Glutamatergic neuron (in vitro differentiated cells): Measurements from ENCODE around the gene CHKA. TPM values are rescaled to one million over a fixed set of nuclear protein-coding genes. Genes with fewer than 3 reads are reported as not detected.

Source experiments
- DNase-seq: peaks from one replicate; pipeline ENCODE4 v3.0.0; 2022
- H3K27ac Mint-ChIP-seq: one replicate; pipeline ENCODE4 v1.8.0; 2020; ENCODE audit warnings: mild to moderate bottlenecking, mixed read lengths, inconsistent platforms; ENCODE audit not compliant: unreplicated experiment
- H3K27me3 Mint-ChIP-seq: one replicate; pipeline ENCODE4 v1.8.0; 2020; ENCODE audit warnings: mild to moderate bottlenecking, moderate library complexity, mixed read lengths, inconsistent platforms; ENCODE audit not compliant: unreplicated experiment
- H3K36me3 Mint-ChIP-seq: one replicate; pipeline ENCODE4 v1.8.0; 2020; ENCODE audit warnings: mild to moderate bottlenecking, mixed read lengths, inconsistent platforms; ENCODE audit not compliant: unreplicated experiment
- H3K4me1 Mint-ChIP-seq: one replicate; pipeline ENCODE4 v1.8.0; 2020; ENCODE audit warnings: mild to moderate bottlenecking, low read depth, mixed read lengths, inconsistent platforms; ENCODE audit not compliant: unreplicated experiment
- H3K4me3 Mint-ChIP-seq: one replicate; pipeline ENCODE4 v1.8.0; 2020; ENCODE audit warnings: mild to moderate bottlenecking, mixed read lengths, inconsistent platforms; ENCODE audit not compliant: unreplicated experiment
- H3K9me3 Mint-ChIP-seq: one replicate; pipeline ENCODE4 v1.8.0; 2020; ENCODE audit warnings: mild to moderate bottlenecking, moderate library complexity, mixed read lengths, inconsistent platforms; ENCODE audit not compliant: unreplicated experiment
- total RNA-seq: library from RNA; stranded (reverse); fragmentation: NEBNext Ultra II Directional; extraction: Animal tissue kit (Norgen Biotek cat#: 25700); gene quantifications from one replicate; pipeline ENCODE4 v1.2.1, GENCODE V29; 2021; ENCODE audit not compliant: unreplicated experiment
- TF ChIP-seq, protein P1 (sequence below): fragments of 200-600 bp; sonication (generic); IDR thresholded peaks from one replicate; pipeline ENCODE4 v1.5.0; 2021; ENCODE audit not compliant: partially characterized antibody, unreplicated experiment

Gene CHKA
- total RNA-seq, 1 donor from 2014 or later, result 74.1 TPM

DNA sequence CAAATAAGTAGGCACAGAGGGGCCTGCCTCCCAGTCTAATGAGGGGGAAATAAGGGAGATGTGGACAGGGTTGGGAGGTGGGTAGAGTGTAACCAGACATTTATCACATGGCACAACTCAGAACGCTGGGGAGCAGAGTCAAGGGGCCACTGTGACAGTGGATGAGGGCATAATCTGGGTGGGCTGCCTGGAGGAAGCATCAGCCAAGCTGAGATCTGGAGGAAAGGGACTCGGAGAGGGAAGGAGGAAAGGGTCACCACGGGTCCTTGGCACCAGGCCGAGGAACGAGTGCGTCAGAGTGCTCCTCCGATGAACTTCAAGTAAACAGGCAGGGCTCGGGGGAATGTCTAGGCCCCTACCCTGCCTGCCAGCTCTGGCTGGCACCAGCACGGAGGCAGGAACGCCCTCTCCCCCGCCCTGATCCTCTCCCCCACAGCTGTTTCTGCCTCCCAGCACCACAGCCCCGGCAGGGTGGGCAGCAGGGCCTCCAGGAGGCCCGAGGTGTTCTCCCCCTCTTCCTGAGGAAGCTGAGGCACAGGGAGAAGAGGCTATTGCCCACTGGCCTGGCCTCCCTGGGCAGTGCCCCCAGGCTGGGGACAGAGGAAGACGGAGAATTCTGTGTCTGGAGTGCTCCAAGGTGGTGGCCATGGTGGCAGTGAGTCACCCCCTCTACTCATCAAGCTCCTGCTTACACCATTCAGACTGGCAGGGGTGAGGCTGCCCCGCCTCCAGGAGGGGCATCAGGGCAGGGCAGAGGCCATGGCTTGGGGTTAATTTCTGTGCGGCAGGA lies 106.8 kb downstream of the CHKA start:
- DNase-seq, result no peak
- Mint-ChIP-seq H3K9me3 (peaks cover 7% of the 10 kb centered on the region), H3K36me3 (no peaks in the 10 kb centered on the region), H3K27me3 (peaks cover 6% of the 10 kb centered on the region), H3K4me1 (peaks cover 7% of the 10 kb centered on the region), H3K27ac (no peak overlapping the region), H3K4me3 (no peak overlapping the region)
- TF ChIP-seq, protein P1, sequence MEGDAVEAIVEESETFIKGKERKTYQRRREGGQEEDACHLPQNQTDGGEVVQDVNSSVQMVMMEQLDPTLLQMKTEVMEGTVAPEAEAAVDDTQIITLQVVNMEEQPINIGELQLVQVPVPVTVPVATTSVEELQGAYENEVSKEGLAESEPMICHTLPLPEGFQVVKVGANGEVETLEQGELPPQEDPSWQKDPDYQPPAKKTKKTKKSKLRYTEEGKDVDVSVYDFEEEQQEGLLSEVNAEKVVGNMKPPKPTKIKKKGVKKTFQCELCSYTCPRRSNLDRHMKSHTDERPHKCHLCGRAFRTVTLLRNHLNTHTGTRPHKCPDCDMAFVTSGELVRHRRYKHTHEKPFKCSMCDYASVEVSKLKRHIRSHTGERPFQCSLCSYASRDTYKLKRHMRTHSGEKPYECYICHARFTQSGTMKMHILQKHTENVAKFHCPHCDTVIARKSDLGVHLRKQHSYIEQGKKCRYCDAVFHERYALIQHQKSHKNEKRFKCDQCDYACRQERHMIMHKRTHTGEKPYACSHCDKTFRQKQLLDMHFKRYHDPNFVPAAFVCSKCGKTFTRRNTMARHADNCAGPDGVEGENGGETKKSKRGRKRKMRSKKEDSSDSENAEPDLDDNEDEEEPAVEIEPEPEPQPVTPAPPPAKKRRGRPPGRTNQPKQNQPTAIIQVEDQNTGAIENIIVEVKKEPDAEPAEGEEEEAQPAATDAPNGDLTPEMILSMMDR, result no peak

GRCh38 chr11:68013611-68014156 lies 107.5 kb downstream of the CHKA start:
- Mint-ChIP-seq H3K27me3 (peaks cover 9% of the 10 kb centered on the region), H3K4me1 (peaks cover 10% of the 10 kb centered on the region), H3K27ac (no peak overlapping the region), H3K36me3 (no peaks in the 10 kb centered on the region), H3K4me3 (no peak overlapping the region), H3K9me3 (peaks cover 7% of the 10 kb centered on the region)
- TF ChIP-seq, protein P1, result no peak
- no peak for DNase-seq

GRCh38 chr11:68012843-68013610 lies 108.2 kb downstream of the CHKA start:
- TF ChIP-seq, protein P1, result no peak

GRCh38 chr11:68012044-68012842 lies 108.9 kb downstream of the CHKA start:
- no peak for DNase-seq
- Mint-ChIP-seq H3K4me1 (peaks cover 10% of the 10 kb centered on the region), H3K9me3 (peaks cover 7% of the 10 kb centered on the region)

More at GRCh38 chr11:68012843-68013610, 108.2 kb downstream of the CHKA start:
- Mint-ChIP-seq H3K27me3 (peaks cover 9% of the 10 kb centered on the region), H3K36me3 (no peaks in the 10 kb centered on the region), H3K4me3 (no peak overlapping the region), H3K9me3 (peaks cover 7% of the 10 kb centered on the region), H3K27ac (no peak overlapping the region), H3K4me1 (peaks cover 10% of the 10 kb centered on the region)
- no peak for DNase-seq

More at GRCh38 chr11:68012044-68012842, 108.9 kb downstream of the CHKA start:
- H3K27ac Mint-ChIP-seq, result no peak overlapping the region
- H3K4me3 Mint-ChIP-seq, result no peak overlapping the region
- peaks cover 9% of the 10 kb centered on the region for H3K27me3 Mint-ChIP-seq
- TF ChIP-seq, protein P1, result no peak
- H3K36me3 Mint-ChIP-seq, result no peaks in the 10 kb centered on the region
